ENCODE data around the gene HEXB.
"Not testable (repeated sequence)": the region's sequence is repeated elsewhere in the genome, so short reads cannot be mapped to it uniquely, and the experiment has no call there.

The HEXB gene

GRCh38 chr5:74660140-74660539 lies 24.9 kb upstream of the HEXB start:
- DNase-seq, result no peak

- DNase-seq, result no peak
These were observed 24.2 kb upstream of the HEXB start for GRCh38 chr5:74660873-74661272.

GRCh38 chr5:74664551-74664950 lies 20.5 kb upstream of the HEXB start:
- peak in 1 of 2 experiments; percentile 20 for DNase-seq

- DNase-seq, result no peak
These were observed 19.8 kb upstream of the HEXB start for GRCh38 chr5:74665273-74665672.

- DNase-seq, result no peak
These were observed 19.2 kb upstream of the HEXB start for GRCh38 chr5:74665816-74666215.

GRCh38 chr5:74667396-74667795 lies 17.6 kb upstream of the HEXB start:
- DNase-seq, result no peak

GRCh38 chr5:74669821-74670220 lies 15.2 kb upstream of the HEXB start:
- DNase-seq, result no peak

GRCh38 chr5:74670396-74671038 lies 14.5 kb upstream of the HEXB start:
- no peak for DNase-seq

- DNase-seq, result peak in 1 of 2 experiments; percentile 26
These were observed 12.7 kb upstream of the HEXB start for GRCh38 chr5:74672215-74672877.

- DNase-seq, result peak; percentile 13 to 51
These were observed 11.8 kb upstream of the HEXB start for GRCh38 chr5:74673011-74673790.

- not testable (repeated sequence) for DNase-seq
These were observed 8.6 kb upstream of the HEXB start for GRCh38 chr5:74676466-74676865.

- not testable (repeated sequence) for DNase-seq
These were observed 6.9 kb upstream of the HEXB start for GRCh38 chr5:74678123-74678522.

- not testable (repeated sequence) for DNase-seq
These were observed 5.7 kb upstream of the HEXB start for GRCh38 chr5:74679300-74679699.

- no peak for DNase-seq
These were observed 5.1 kb upstream of the HEXB start for GRCh38 chr5:74679966-74680365.

GRCh38 chr5:74685979-74686631 lies 1.1 kb downstream of the HEXB start:
- DNase-seq, result no peak

- DNase-seq, result no peak
These were observed 2.1 kb downstream of the HEXB start for GRCh38 chr5:74686962-74687751.

GRCh38 chr5:74693191-74693590 lies 8.2 kb downstream of the HEXB start:
- DNase-seq, result no peak

- peak; percentile 4 to 80 for DNase-seq
These were observed 32.6 kb downstream of the HEXB start for GRCh38 chr5:74717596-74717995.

- DNase-seq, result no peak
These were observed 37.2 kb downstream of the HEXB start for GRCh38 chr5:74722271-74722670.

- DNase-seq, result no peak
These were observed 40.3 kb downstream of the HEXB start for GRCh38 chr5:74725331-74725730.

- no peak for DNase-seq
These were observed 51.7 kb downstream of the HEXB start for GRCh38 chr5:74736759-74737158.

- no peak for DNase-seq
These were observed 53.4 kb downstream of the HEXB start for GRCh38 chr5:74738406-74738805.

GRCh38 chr5:74748742-74749141 lies 63.7 kb downstream of the HEXB start:
- DNase-seq, result not testable (repeated sequence)

Measured in NCI-H2081 (cell line).